Lung (tissue), 12 donors: Measurements from ENCODE around the gene TACR1. TPM values are rescaled to one million over a fixed set of nuclear protein-coding genes. Genes with fewer than 3 reads are reported as not detected.

Source experiments
- ATAC-seq: fragments of 200-7000 bp; cut with Tn5 transposase; one replicate; pipeline ENCODE4 v1.9.1; 2020; ENCODE audit warnings: moderate number of reproducible peaks; ENCODE audit not compliant: insufficient read depth, low FRiP score
- DNase-seq, 3 donors: peaks; one replicate each; pipeline ENCODE4 v3.0.0-alpha.2; 2013 to 2017
- H3K27ac ChIP-seq, 2 donors: one replicate each; pipeline ENCODE4 v1.5.1; 2013; ENCODE audit warnings: mild to moderate bottlenecking in 2 of 2, moderate library complexity in 2 of 2, control low read depth in 1 of 2, inconsistent platforms in 1 of 2, low read depth in 1 of 2, low read length in 1 of 2
- H3K27me3 ChIP-seq, 3 donors: one replicate each; pipeline ENCODE4 v1.5.1; 2013; ENCODE audit warnings: low read length in 2 of 3; ENCODE audit not compliant: control insufficient read depth in 3 of 3, insufficient read depth in 3 of 3
- H3K36me3 ChIP-seq, 4 donors: one replicate each; pipeline ENCODE4 v1.5.1; 2013; ENCODE audit warnings: low read length in 4 of 4, mild to moderate bottlenecking in 1 of 4, moderate library complexity in 1 of 4; ENCODE audit not compliant: control insufficient read depth in 4 of 4, insufficient read depth in 4 of 4
- H3K4me1 ChIP-seq, 5 donors: one replicate each; pipeline ENCODE4 v1.5.1; 2013; ENCODE audit warnings: low read length in 5 of 5, mild to moderate bottlenecking in 2 of 5, moderate library complexity in 1 of 5; ENCODE audit not compliant: control insufficient read depth in 5 of 5, insufficient read depth in 5 of 5
- H3K4me3 ChIP-seq: one replicate; pipeline ENCODE4 v1.5.1; 2013; ENCODE audit warnings: mild to moderate bottlenecking, control low read depth, moderate library complexity
- H3K9ac ChIP-seq, 2 donors: one replicate each; pipeline ENCODE4 v1.5.1; 2013; ENCODE audit warnings: low read length in 2 of 2, control low read depth in 1 of 2; ENCODE audit not compliant: insufficient read depth in 1 of 2
- H3K9me3 ChIP-seq, 4 donors: one replicate each; pipeline ENCODE4 v1.5.1; 2013; ENCODE audit warnings: low read length in 3 of 4, mild to moderate bottlenecking in 1 of 4, moderate library complexity in 1 of 4; ENCODE audit not compliant: control insufficient read depth in 4 of 4, insufficient read depth in 3 of 4
- CTCF ChIP-seq: IDR thresholded peaks from 2 replicates; pipeline ENCODE4 v1.5.1; 2012; ENCODE audit warnings: mild to moderate bottlenecking; ENCODE audit errors: control extremely low read depth, extremely low read depth
- WGBS, 2 donors: extraction: QIAGEN DNeasy Blood & Tissue Kit; methylation state at CpG; one replicate each; pipeline ENCODE4 v1.1.7; 2013; 5-methylcytosine and 5-hydroxymethylcytosine counted together
- polyA plus RNA-seq, 2 donors: library from polyadenylated mRNA; stranded (reverse); fragments of 200-250 nt; gene quantifications; one replicate each; pipeline ENCODE4 v1.2.1, GENCODE V29; 2013
- total RNA-seq, 2 donors: library from RNA; depleted of rRNA in 1 of 2; stranded (reverse); fragments of >200 nt in 1 of 2; gene quantifications; one replicate each; pipeline ENCODE4 v1.2.1, GENCODE V29; 2014 to 2021
- donor health status: control.
- donor health status: control.
- donor health status: Bipolar disorder and iron deficiency.
- donor health status: healthy.
- donor health status: DM: yes; HTN: yes; CAD: no.

TACR1 gene
- total and polyA plus RNA-seq, 4 donors, result 0.33 to 1.6 (median 0.59) TPM

GRCh38 chr2:75047992-75048625 is 151.2 kb downstream of the TACR1 start:
- ATAC-seq (no peak), DNase-seq (peak in 1 of 3 donors; percentile 15)

DNA sequence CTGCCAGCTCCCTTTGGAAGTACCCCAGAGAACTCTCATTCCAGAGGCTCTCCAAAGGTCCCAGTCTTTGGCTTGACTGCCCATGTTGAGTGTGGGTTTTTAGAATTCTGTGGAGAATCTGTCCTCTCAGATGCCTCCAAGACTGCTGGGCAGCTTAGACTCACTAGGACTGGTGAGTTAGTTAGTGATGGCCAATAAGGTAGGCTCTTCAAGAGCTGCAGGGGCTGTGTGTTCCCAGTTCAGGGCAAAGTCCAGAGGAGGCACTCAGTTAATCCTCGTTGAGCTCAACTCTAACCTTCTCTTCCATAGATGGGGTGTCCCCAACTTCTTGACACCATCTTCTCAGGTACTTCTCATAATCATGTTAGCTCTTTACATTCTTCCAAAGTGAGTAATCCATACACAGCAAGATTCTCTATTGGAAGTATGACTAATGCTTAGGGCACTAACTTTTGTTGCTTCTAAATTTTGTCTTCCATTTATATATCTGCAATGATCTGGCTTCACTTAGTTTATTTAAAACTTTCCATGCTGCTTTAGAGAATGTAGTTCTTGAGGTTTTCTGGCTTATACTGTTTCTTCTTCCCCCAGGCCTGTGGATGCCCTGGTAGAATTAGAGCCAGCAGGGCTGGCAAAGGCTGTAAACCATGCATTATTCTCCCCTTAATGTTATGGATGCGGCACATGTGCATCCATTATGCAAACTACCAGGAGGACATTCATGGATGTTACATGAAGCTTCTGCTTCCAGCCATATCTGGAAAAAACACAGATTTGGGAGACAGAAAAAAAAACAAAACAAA is 151.9 kb downstream of the TACR1 start:
- Histone ChIP-seq H3K4me3 (no peak overlapping the region), H3K9me3 (no peaks in the 10 kb centered on the region), H3K27ac (no peak overlapping the region), H3K9ac (no peak overlapping the region), H3K4me1 (peaks cover 0 to 7% (median 3%) of the 10 kb centered on the region in 5 donors), H3K36me3 (no peaks in the 10 kb centered on the region), H3K27me3 (no peaks in the 10 kb centered on the region)
- 84 to 94% methylated on average over 2 of the region's 2 CpGs for WGBS, 2 donors
- no peak for DNase-seq
- ATAC-seq, result no peak
- no peak for TF ChIP-seq CTCF

More at GRCh38 chr2:75047992-75048625, 151.2 kb downstream of the TACR1 start:
- Histone ChIP-seq H3K9me3 (no peaks in the 10 kb centered on the region), H3K36me3 (no peaks in the 10 kb centered on the region), H3K9ac (no peak overlapping the region), H3K27me3 (no peaks in the 10 kb centered on the region), H3K4me3 (no peak overlapping the region), H3K4me1 (peaks cover 0 to 7% (median 3%) of the 10 kb centered on the region in 5 donors), H3K27ac (no peak overlapping the region)
- WGBS, 2 donors, result 77 to 88% methylated on average over 4 of the region's 4 CpGs
- no peak for TF ChIP-seq CTCF

- no peak for TF ChIP-seq CTCF
- Histone ChIP-seq H3K9me3 (no peaks in the 10 kb centered on the region), H3K27ac (no peak overlapping the region), H3K27me3 (no peaks in the 10 kb centered on the region), H3K9ac (no peak overlapping the region), H3K36me3 (peaks cover 0 to 2% (median 0%) of the 10 kb centered on the region in 4 donors), H3K4me3 (no peak overlapping the region), H3K4me1 (peaks cover 0 to 14% (median 4%) of the 10 kb centered on the region in 5 donors)
- ATAC-seq (no peak), DNase-seq (peak; percentile 29 to 44 (median 43))
- 74 to 83% methylated on average over 4 of the region's 4 CpGs for WGBS, 2 donors
Measured at GRCh38 chr2:75045526-75046050, 153.7 kb downstream of the TACR1 start.
